IPS-NIHi11 (cell line): ENCODE measurements around the gene MDGA2.
"Not testable (repeated sequence)": the region's sequence is repeated elsewhere in the genome, so short reads cannot be mapped to it uniquely, and the experiment has no call there.

Source experiments
- DNase-seq: peaks from one replicate; pipeline ENCODE4 v3.0.0; 2012; ENCODE audit warnings: mixed read lengths, low spot score

MDGA2 gene

GRCh38 chr14:47235619-47236018 lies 439.8 kb downstream of the MDGA2 start:
- no peak for DNase-seq

GRCh38 chr14:47226877-47227520 lies 448.4 kb downstream of the MDGA2 start:
- DNase-seq, result no peak

- no peak for DNase-seq
Measured at GRCh38 chr14:47223656-47224055, 451.7 kb downstream of the MDGA2 start.

GRCh38 chr14:47220096-47220495 lies 455.3 kb downstream of the MDGA2 start:
- no peak for DNase-seq

GRCh38 chr14:47211263-47211662 lies 464.1 kb downstream of the MDGA2 start:
- DNase-seq, result no peak

GRCh38 chr14:47210099-47210498 lies 465.3 kb downstream of the MDGA2 start:
- no peak for DNase-seq

GRCh38 chr14:47208434-47208833 lies 467.0 kb downstream of the MDGA2 start:
- DNase-seq, result no peak

GRCh38 chr14:47207617-47208016 lies 467.8 kb downstream of the MDGA2 start:
- no peak for DNase-seq

- DNase-seq, result no peak
Measured at GRCh38 chr14:47200740-47201139, 474.7 kb downstream of the MDGA2 start.

- no peak for DNase-seq
Measured at GRCh38 chr14:47195582-47195981, 479.8 kb downstream of the MDGA2 start.

- DNase-seq, result no peak
Measured at GRCh38 chr14:47194055-47194454, 481.4 kb downstream of the MDGA2 start.

GRCh38 chr14:47192203-47192602 lies 483.2 kb downstream of the MDGA2 start:
- not testable (repeated sequence) for DNase-seq

- DNase-seq, result no peak
Measured at GRCh38 chr14:47191700-47192099, 483.7 kb downstream of the MDGA2 start.

GRCh38 chr14:47189911-47190484 lies 485.4 kb downstream of the MDGA2 start:
- DNase-seq, result no peak

GRCh38 chr14:47186486-47186885 lies 488.9 kb downstream of the MDGA2 start:
- DNase-seq, result no peak

- DNase-seq, result no peak
Measured at GRCh38 chr14:47179906-47180305, 495.5 kb downstream of the MDGA2 start.

GRCh38 chr14:47171896-47172295 lies 503.5 kb downstream of the MDGA2 start:
- DNase-seq, result not testable (repeated sequence)

GRCh38 chr14:47167402-47167801 lies 508.0 kb downstream of the MDGA2 start:
- no peak for DNase-seq

GRCh38 chr14:47155395-47155794 lies 520.0 kb downstream of the MDGA2 start:
- no peak for DNase-seq

- no peak for DNase-seq
Measured at GRCh38 chr14:47154276-47154797, 521.1 kb downstream of the MDGA2 start.

GRCh38 chr14:47153746-47154145 lies 521.7 kb downstream of the MDGA2 start:
- no peak for DNase-seq

GRCh38 chr14:47150267-47150666 lies 525.1 kb downstream of the MDGA2 start:
- DNase-seq, result no peak

- no peak for DNase-seq
Measured at GRCh38 chr14:47149326-47149725, 526.1 kb downstream of the MDGA2 start.

- DNase-seq, result no peak
Measured at GRCh38 chr14:47148686-47149085, 526.7 kb downstream of the MDGA2 start.
